Thyroid gland (tissue), 4 donors: ENCODE results near the gene BARHL2. TPM values are rescaled to one million over a fixed set of nuclear protein-coding genes. Genes with fewer than 3 reads are reported as not detected.

Experiments used
- DNase-seq, 2 donors: peaks; one replicate each; pipeline ENCODE4 v3.0.0-alpha.2; 2019
- H3K27ac ChIP-seq, 3 donors: fragments of 200-600 bp; sonication (generic); 1 replicate in 2 of 3; 2 replicates in 1 of 3; pipeline ENCODE4 v1.5.1; 2016 to 2019; ENCODE audit warnings: mild to moderate bottlenecking in 1 of 3, moderate library complexity in 1 of 3
- H3K27me3 ChIP-seq: fragments of 200-600 bp; sonication (generic); one replicate; pipeline ENCODE4 v1.5.1; 2019
- H3K36me3 ChIP-seq, 2 donors: fragments of 200-600 bp; sonication (generic); one replicate each; pipeline ENCODE4 v1.5.1; 2016 to 2019
- H3K4me1 ChIP-seq, 2 donors: fragments of 200-600 bp; sonication (generic); one replicate each; pipeline ENCODE4 v1.5.1; 2017 to 2019
- H3K4me3 ChIP-seq, 3 donors: fragments of 200-600 bp; sonication (generic); replicated peaks in 1 of 3; 1 replicate in 2 of 3; 2 replicates in 1 of 3; pipeline ENCODE4 v1.5.1; 2016; ENCODE audit warnings: mild to moderate bottlenecking in 1 of 3
- H3K9me3 ChIP-seq: fragments of 200-600 bp; sonication (generic); one replicate; pipeline ENCODE4 v1.5.1; 2017
- POLR2A ChIP-seq, 2 donors: fragments of 450-650 bp; IDR thresholded peaks; one replicate each; pipeline ENCODE4 v1.6.1; 2017; ENCODE audit warnings: antibody characterized with exemption in 2 of 2, mild to moderate bottlenecking in 2 of 2, moderate library complexity in 1 of 2
- WGBS, 2 donors: methylation state at CpG; one replicate each; pipeline ENCODE4 v1.1.5; 2017; 5-methylcytosine and 5-hydroxymethylcytosine counted together
- intact Hi-C: fragments of 100-400 bp; cut with DNase I; formaldehyde crosslinking; loops from one replicate; pipeline ENCODE4 v1.15.1; 2023
- total RNA-seq, 4 donors: library from RNA; depleted of rRNA; stranded (reverse); fragments of >200 nt; gene quantifications; one replicate each; pipeline ENCODE4 v1.2.3, GENCODE V29; 2016
- TF ChIP-seq, protein P1 (sequence below), 6 experiments: fragments of 200-600 bp in 3 of 6; fragments of 450-650 bp in 3 of 6; sonication (generic) in 3 of 6; IDR thresholded peaks; one replicate each; pipeline ENCODE4 v1.5.1; 2016 to 2019; ENCODE audit warnings: antibody characterized with exemption in 6 of 6, mild to moderate bottlenecking in 2 of 6, inconsistent platforms in 1 of 6, moderate library complexity in 1 of 6

The BARHL2 gene
- total RNA-seq, 4 donors from 2014 or later: not detected

DNA sequence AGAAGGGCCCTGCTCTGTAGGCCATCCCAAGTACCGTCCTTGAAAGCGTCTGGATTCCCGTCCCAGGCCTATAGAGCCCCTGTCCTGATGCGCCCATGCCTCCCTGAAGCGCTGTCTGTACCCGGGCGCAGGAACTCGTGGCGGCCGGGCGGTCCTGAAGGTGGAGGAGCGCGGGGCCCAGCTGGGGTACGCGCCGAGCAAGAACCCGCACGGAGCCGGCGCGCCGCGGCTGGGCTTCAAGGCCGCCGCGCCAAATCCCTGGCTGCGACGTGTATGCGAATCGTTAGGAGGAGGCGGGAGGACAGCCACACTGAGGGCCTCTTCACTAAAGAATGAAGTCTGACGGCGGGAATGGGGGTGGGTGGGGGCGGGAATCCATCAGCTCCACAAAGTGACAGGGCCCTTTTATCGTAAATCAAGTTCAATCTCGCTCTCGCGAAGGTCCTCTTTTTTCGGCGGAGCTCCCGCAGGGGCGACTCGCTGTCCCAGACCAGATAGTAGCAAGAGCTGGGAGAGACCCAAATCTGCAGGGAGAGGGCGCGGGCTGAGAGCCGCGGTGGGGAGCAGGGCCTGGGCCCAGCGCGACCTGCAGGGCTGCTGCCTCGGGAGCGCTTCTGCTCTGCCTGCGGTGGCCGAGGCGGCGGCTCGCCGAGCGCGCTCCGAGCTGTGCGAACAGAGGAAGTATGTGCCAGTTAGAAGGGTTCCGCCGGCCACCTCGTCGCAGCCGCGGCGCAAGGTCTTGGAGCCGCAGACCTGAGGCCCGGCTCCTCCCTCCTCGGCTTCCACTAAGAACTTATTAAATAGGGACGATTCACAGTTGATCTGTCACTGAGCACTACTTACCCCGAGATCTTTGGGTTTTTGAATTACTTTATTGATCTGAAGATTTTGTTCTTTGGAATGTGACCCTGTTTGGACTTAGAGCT lies 10.4 kb downstream of the BARHL2 start:
- intact Hi-C loops: no loop called here
- Histone ChIP-seq H3K4me1 (peaks cover 13 to 19% of the 10 kb centered on the region in 2 donors), H3K27ac (no peak overlapping the region), H3K36me3 (no peaks in the 10 kb centered on the region), H3K27me3 (peaks cover 15% of the 10 kb centered on the region), H3K9me3 (no peaks in the 10 kb centered on the region), H3K4me3 (peak overlapping the region in 2 of 3 donors; percentile 11 to 18)
- no peak for TF ChIP-seq POLR2A (IDR thresholded peaks at IDR 0.05)
- TF ChIP-seq, protein P1, sequence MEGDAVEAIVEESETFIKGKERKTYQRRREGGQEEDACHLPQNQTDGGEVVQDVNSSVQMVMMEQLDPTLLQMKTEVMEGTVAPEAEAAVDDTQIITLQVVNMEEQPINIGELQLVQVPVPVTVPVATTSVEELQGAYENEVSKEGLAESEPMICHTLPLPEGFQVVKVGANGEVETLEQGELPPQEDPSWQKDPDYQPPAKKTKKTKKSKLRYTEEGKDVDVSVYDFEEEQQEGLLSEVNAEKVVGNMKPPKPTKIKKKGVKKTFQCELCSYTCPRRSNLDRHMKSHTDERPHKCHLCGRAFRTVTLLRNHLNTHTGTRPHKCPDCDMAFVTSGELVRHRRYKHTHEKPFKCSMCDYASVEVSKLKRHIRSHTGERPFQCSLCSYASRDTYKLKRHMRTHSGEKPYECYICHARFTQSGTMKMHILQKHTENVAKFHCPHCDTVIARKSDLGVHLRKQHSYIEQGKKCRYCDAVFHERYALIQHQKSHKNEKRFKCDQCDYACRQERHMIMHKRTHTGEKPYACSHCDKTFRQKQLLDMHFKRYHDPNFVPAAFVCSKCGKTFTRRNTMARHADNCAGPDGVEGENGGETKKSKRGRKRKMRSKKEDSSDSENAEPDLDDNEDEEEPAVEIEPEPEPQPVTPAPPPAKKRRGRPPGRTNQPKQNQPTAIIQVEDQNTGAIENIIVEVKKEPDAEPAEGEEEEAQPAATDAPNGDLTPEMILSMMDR (IDR thresholded peaks at IDR 0.05): no peak
- DNase-seq: peak; percentile 49 to 57
- 2 to 5% methylated on average over 17 to 47 of the region's 73 CpGs for WGBS, 2 donors

DNA sequence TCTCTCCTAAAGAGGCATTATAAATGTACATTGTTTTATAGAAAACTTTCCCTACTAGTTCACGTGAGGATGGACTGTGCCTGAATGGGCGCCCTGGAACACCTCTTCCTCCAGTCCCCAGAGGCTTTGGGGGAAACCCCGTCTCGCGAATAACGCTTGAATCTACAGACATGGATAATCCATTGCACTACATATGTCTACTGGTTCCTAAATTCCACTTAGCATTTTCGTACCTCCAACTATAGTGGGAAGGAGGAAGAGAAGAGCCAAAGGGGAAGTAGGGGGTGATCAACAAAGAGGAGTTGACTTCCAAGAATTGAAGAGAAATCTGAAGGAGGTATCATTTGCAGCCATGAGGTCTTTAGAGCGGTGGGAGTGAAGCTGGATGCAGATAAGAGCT lies 11.1 kb downstream of the BARHL2 start:
- Histone ChIP-seq H3K27ac (no peak overlapping the region), H3K9me3 (no peaks in the 10 kb centered on the region), H3K4me3 (no peak overlapping the region), H3K27me3 (peaks cover 12% of the 10 kb centered on the region), H3K36me3 (no peaks in the 10 kb centered on the region), H3K4me1 (peaks cover 13 to 16% of the 10 kb centered on the region in 2 donors)
- no peak for DNase-seq
- intact Hi-C loops: no loop called here
- TF ChIP-seq, protein P1 (IDR thresholded peaks at IDR 0.05): no peak
- no peak for TF ChIP-seq POLR2A (IDR thresholded peaks at IDR 0.05)
- WGBS, 2 donors: 8 to 10% methylated on average over 8 of the region's 8 CpGs

DNA sequence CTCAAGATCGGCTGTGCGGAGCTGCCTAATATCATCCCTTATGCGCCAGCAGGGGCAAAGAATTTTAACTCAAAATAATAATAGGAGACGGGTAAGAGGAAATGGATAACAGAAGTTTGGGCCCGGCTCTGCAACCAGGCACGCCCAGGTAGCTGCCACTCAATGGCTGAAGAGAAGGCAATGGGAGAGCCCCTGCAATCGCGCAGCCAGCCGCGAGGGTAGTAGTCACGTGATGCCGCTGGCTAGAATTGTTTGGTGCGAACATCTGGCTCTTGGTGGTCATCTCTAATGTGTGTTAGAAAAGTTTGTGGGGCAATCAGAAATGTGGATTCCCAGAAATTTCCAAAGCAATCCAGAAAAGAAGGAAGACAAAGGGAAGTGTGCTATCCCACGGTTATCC lies 12.3 kb downstream of the BARHL2 start:
- DNase-seq: no peak
- Histone ChIP-seq H3K27me3 (peaks cover 6% of the 10 kb centered on the region), H3K4me3 (no peak overlapping the region), H3K9me3 (no peaks in the 10 kb centered on the region), H3K27ac (no peak overlapping the region), H3K4me1 (peaks cover 13 to 14% of the 10 kb centered on the region in 2 donors), H3K36me3 (no peaks in the 10 kb centered on the region)
- TF ChIP-seq, protein P1 (IDR thresholded peaks at IDR 0.05): no peak
- TF ChIP-seq POLR2A (IDR thresholded peaks at IDR 0.05): no peak
- 10 to 12% methylated on average over 14 of the region's 14 CpGs for WGBS, 2 donors
- intact Hi-C loops: no loop called here

GRCh38 chr1:90694846-90695245 lies 22.3 kb downstream of the BARHL2 start:
- H3K9me3 ChIP-seq: no peaks in the 10 kb centered on the region
- H3K27ac ChIP-seq: no peak overlapping the region
- H3K4me3 ChIP-seq: no peak overlapping the region
- DNase-seq: no peak
- H3K27me3 ChIP-seq: no peaks in the 10 kb centered on the region
- intact Hi-C loops: no loop called here
- H3K4me1 ChIP-seq: no peaks in the 10 kb centered on the region
- WGBS, 2 donors: 71 to 73% methylated on average over 3 of the region's 3 CpGs
- H3K36me3 ChIP-seq: no peaks in the 10 kb centered on the region
- TF ChIP-seq POLR2A (IDR thresholded peaks at IDR 0.05): no peak
- TF ChIP-seq, protein P1 (IDR thresholded peaks at IDR 0.05): no peak

GRCh38 chr1:90687747-90688146 lies 29.4 kb downstream of the BARHL2 start:
- DNase-seq: no peak
- intact Hi-C loops: no loop called here
- 82 to 93% methylated on average over 3 of the region's 3 CpGs for WGBS, 2 donors
- Histone ChIP-seq H3K4me3 (no peak overlapping the region), H3K4me1 (no peaks in the 10 kb centered on the region), H3K27me3 (no peaks in the 10 kb centered on the region), H3K27ac (no peak overlapping the region), H3K36me3 (no peaks in the 10 kb centered on the region), H3K9me3 (no peaks in the 10 kb centered on the region)
- TF ChIP-seq POLR2A (IDR thresholded peaks at IDR 0.05): no peak
- TF ChIP-seq, protein P1 (IDR thresholded peaks at IDR 0.05): no peak
